D721Med (cell line): ENCODE data around the gene RERE.
A peak's percentile ranks its signal among the peaks of the same experiment; 100 is the strongest.

Experiments
- DNase-seq: peaks from one replicate; pipeline ENCODE4 v3.0.0; 2011; ENCODE audit warnings: low spot score; ENCODE audit not compliant: insufficient read length
- FAIRE-seq: peaks from 2 replicates; lab custom pipeline; 2011; peaks lifted over from hg19 to GRCh38; lab: Jason Lieb, UNC
- TF ChIP-seq, protein P1 (sequence below): IDR thresholded peaks from 2 replicates; pipeline ENCODE4 v1.5.1; 2012; ENCODE audit warnings: mild to moderate bottlenecking, control low read depth; ENCODE audit not compliant: insufficient read depth; ENCODE audit errors: missing control alignments

The RERE gene

DNA sequence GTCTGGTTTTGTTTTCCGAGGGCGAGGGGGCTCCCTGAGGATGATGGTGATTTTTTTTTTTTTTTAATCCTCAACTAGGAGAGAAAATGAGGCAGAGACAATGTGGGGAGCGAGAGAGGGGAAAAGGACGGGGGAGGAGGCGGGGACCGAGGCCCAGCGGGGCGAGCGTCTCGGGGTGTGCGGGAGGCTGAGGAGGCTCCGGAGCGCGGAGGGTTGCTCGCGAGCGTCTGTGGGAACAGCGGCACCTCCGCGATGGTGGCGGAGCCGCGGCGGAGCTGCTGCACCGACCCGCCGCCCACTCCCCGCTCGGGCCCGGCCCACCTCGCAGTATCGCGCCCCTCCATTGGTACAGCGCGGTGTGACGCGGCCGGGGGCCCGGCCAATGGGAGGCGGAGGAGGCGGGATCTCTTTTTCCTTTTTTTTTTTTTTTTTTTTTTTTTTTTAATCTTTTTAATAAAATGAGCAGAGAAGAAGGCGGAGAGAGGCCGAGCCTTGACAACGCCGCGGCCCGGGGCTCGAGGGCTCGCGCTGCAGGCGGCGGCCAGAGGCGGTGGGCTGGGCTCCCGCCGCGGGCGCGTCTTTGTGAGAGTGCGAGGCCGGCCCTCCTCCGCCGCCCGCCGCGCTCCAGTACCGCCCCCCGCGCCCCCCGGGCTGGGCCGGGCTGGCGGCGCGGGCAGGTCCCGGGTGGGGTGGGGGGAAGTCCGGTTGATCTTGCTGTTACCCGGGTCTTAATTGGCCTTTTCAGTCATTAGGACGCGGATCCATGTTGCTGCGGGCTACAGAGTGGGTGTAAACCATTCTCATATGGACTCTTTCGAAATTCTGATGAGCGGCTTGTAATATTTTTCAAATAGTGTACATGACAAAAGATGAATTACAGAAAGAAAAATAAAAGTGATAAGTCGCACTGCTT is at the start of gene RERE:
Gene RERE (minus strand): TSS at position 229 of the 913 bp plus-strand sequence.
- TF ChIP-seq, protein P1, sequence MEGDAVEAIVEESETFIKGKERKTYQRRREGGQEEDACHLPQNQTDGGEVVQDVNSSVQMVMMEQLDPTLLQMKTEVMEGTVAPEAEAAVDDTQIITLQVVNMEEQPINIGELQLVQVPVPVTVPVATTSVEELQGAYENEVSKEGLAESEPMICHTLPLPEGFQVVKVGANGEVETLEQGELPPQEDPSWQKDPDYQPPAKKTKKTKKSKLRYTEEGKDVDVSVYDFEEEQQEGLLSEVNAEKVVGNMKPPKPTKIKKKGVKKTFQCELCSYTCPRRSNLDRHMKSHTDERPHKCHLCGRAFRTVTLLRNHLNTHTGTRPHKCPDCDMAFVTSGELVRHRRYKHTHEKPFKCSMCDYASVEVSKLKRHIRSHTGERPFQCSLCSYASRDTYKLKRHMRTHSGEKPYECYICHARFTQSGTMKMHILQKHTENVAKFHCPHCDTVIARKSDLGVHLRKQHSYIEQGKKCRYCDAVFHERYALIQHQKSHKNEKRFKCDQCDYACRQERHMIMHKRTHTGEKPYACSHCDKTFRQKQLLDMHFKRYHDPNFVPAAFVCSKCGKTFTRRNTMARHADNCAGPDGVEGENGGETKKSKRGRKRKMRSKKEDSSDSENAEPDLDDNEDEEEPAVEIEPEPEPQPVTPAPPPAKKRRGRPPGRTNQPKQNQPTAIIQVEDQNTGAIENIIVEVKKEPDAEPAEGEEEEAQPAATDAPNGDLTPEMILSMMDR: no peak
- FAIRE-seq (no peak), DNase-seq (peak; percentile 50)

DNA sequence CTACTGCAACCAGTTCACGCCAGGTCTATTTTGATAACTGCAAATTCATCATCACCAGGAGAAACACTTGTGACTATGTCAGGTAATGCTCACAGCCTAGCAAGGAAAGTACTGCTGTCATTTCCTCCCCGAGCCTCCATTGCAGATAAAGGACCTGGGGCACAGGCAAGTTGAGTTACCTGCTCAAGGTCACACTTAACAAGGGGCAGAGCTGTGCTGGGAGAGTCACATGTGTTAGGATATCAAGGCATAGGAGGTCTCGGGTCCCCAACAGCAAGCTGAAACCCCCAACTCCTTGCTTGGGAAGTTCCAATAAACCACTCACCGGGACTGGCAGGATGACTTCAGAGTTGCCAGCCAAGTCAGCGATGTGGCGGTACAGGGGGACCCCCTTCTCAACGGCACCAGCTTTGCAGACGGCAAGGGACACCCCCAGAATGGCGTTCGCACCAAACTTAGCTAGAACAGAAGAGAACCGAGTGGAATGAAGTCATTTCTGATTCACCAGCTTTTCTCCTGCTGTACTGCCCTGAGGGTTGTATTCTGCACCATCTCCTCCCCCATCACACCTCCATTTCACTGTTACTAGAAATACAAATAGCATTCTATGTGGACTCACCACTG is 49.5 kb upstream of the RERE start:
- TF ChIP-seq, protein P1: no peak
- no peak for FAIRE-seq
- no peak for DNase-seq

DNA sequence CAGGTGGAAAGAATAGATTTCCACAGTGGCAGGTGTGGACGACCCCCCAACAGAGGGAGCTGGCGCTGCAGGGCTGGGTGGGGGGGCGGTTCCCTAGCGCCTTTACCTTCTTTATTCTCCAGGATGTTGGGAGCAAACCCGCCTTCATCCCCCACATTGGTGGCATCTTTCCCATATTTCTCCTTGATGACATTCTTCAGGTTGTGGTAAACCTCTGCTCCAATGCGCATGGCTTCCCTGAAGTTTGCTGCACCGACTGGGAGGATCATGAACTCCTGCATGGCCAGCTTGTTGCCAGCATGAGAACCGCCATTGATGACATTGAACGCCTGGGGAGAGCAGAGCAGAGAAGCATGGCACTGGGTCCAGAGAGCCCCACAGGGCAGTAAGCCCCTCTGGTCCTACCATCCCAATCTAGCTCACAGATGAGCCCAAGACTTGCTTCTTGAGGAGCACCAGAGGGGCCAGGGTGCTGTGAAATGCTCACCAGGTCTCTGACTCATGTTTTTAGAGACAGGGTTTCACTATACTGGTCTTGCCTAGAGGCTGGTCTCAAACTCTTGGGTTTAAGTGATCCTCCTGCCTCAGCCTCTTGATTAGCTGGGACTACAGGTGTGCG is 48.8 kb upstream of the RERE start:
- FAIRE-seq: no peak
- DNase-seq: no peak
- TF ChIP-seq, protein P1: no peak

DNA sequence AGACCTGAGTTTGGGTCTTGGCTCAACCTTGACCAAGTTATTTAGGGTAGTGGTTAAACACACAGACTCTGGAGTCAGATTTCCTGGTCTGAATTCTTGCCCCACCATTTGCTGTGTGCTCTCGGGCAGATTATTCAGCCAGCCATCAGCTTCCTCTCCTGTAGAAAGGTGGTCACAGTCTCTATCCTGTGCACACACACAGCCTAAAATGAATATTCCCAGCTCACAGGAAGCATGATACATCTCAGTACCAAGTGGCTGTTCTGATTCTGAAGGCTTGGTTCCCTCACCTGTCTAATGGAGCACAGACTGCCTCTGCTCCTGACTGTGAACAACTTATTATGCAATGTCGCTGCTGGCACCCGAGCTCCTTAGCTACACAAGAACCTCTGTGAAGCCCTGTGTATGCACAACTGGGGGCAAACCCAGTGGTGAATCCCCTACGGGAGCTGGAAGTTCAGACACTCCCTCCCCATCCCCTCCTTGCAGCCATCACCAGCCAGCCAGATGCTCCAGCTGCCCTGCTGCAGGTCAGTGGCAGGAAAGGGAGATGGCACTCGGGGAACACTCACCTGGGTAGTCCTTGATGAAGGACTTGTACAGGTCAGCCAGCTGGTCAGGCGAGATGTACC is 47.4 kb upstream of the RERE start:
- FAIRE-seq: no peak
- TF ChIP-seq, protein P1: no peak

DNA sequence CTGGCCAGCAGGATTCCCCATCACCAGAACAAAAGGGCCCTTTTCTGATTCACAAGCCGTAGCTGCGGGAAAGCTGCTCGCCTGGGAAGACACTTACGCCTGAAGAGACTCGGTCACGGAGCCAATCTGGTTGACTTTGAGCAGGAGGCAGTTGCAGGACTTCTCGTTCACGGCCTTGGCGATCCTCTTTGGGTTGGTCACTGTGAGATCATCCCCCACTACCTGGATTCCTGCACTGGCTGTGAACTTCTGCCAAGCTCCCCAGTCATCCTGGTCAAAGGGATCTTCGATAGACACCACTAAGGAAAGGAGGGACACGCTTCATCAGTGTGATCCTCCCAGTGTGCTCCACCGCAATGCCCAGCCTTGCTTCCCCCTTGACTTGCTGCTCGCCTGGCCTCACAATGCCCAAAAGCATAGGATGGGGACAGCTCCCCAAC is 46.4 kb upstream of the RERE start:
- no peak for DNase-seq
- TF ChIP-seq, protein P1: no peak

More for the DNA sequence above, 47.4 kb upstream of the RERE start:
- no peak for DNase-seq

DNA sequence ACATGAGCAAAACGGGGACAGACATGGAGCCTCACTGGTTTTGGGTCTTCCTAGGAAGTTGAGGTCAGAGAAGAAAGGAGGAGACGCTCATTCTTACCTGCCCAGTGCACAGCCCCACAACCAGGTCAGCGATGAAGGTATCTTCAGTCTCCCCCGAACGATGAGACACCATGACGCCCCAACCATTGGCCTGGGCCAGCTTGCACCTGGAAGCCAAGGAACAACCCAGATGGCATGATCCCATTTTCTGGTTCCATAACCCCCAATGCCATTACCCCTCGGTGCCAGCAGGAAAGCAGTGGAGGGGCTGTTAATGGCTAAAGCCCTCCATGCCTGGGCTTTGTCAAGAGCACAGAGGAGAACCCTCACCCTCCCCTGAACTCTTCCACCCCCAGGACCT is 45.7 kb upstream of the RERE start:
- no peak for FAIRE-seq

More for the DNA sequence above, 46.4 kb upstream of the RERE start:
- FAIRE-seq: no peak

More for the DNA sequence above, 45.7 kb upstream of the RERE start:
- DNase-seq: no peak
- TF ChIP-seq, protein P1: no peak
